Neural cell (in vitro differentiated cells): ENCODE measurements around the gene CLDN14. TPM values are rescaled to one million over a fixed set of nuclear protein-coding genes. Genes with fewer than 3 reads are reported as not detected.

Experiments used
- H2AFZ ChIP-seq: fragments of 200-600, 300-800 bp; sonication (generic), shearing (Covaris generic); 2 replicates; pipeline ENCODE4 v1.6.0; 2014; ENCODE audit warnings: low read depth, mild to moderate bottlenecking, antibody characterized with exemption, low read length, moderate library complexity
- H3F3A ChIP-seq: fragments of 200-600 bp; shearing (Covaris generic); 2 replicates; pipeline ENCODE4 v1.6.1; 2016; ENCODE audit warnings: mild to moderate bottlenecking, moderate library complexity, mixed read lengths, antibody characterized with exemption, low read length; ENCODE audit not compliant: insufficient read depth, poor library complexity, severe bottlenecking
- H3K27ac ChIP-seq: fragments of 200-600, 300-800 bp; sonication (generic), shearing (Covaris generic); 2 replicates; pipeline ENCODE4 v1.5.1; 2014; ENCODE audit warnings: mild to moderate bottlenecking, low read length, moderate library complexity
- H3K27me3 ChIP-seq: fragments of 300-800, 200-600 bp; sonication (generic), shearing (Covaris generic); 2 replicates; pipeline ENCODE4 v1.6.0; 2014; ENCODE audit warnings: mild to moderate bottlenecking, low read depth, low read length, moderate library complexity; ENCODE audit not compliant: insufficient read depth
- H3K36me3 ChIP-seq: fragments of 300-800, 200-600 bp; sonication (generic), shearing (Covaris generic); 2 replicates; pipeline ENCODE4 v1.5.1; 2014; ENCODE audit warnings: mild to moderate bottlenecking, antibody characterized with exemption, low read length, moderate library complexity; ENCODE audit not compliant: insufficient read depth
- H3K4me2 ChIP-seq: fragments of 300-800, 200-600 bp; sonication (generic), shearing (Covaris generic); 2 replicates; pipeline ENCODE4 v1.6.0; 2014; ENCODE audit warnings: mild to moderate bottlenecking, low read length
- H3K4me3 ChIP-seq: fragments of 300-800, 200-600 bp; sonication (generic), shearing (Covaris generic); 2 replicates; pipeline ENCODE4 v1.5.1; 2014; ENCODE audit warnings: mild to moderate bottlenecking, low read length, moderate library complexity
- H3K79me2 ChIP-seq: fragments of 200-600 bp; shearing (Covaris generic); replicated peaks from 2 replicates; pipeline ENCODE4 v1.6.0; 2014; ENCODE audit warnings: mild to moderate bottlenecking, low read length, moderate library complexity; ENCODE audit not compliant: insufficient read depth
- H3K9ac ChIP-seq: fragments of 300-800, 200-600 bp; sonication (generic), shearing (Covaris generic); 2 replicates; pipeline ENCODE4 v1.6.1; 2016; ENCODE audit warnings: mild to moderate bottlenecking, low read length, mixed read lengths
- H3K9me2 ChIP-seq: fragments of 200-600 bp; shearing (Covaris generic); 2 replicates; pipeline ENCODE4 v1.6.1; 2016; ENCODE audit warnings: mild to moderate bottlenecking, low read length, mixed read lengths; ENCODE audit not compliant: insufficient read depth
- H3K9me3 ChIP-seq: fragments of 200-600, 300-800 bp; sonication (generic), shearing (Covaris generic); 2 replicates; pipeline ENCODE4 v1.6.1; 2016; ENCODE audit warnings: mild to moderate bottlenecking, mixed run types, low read length, moderate library complexity, mixed read lengths
- H4K20me1 ChIP-seq: fragments of 200-600 bp; shearing (Covaris generic); 2 replicates; pipeline ENCODE4 v1.6.1; 2016; ENCODE audit warnings: mild to moderate bottlenecking, mixed run types; ENCODE audit not compliant: insufficient read depth
- EP300 ChIP-seq: fragments of 450-650 bp; conservative IDR thresholded peaks from 2 replicates; pipeline ENCODE4 v1.6.1; 2014; ENCODE audit warnings: antibody characterized with exemption, mild to moderate bottlenecking, moderate library complexity; ENCODE audit not compliant: poor library complexity, severe bottlenecking
- EZH2 ChIP-seq: fragments of 200-600, 300-800 bp; shearing (Covaris generic), sonication (generic); IDR thresholded peaks from 2 replicates; pipeline ENCODE4 v1.6.1; 2014; ENCODE audit warnings: antibody characterized with exemption, low read length, borderline replicate concordance, mild to moderate bottlenecking; ENCODE audit not compliant: insufficient read depth, poor library complexity, severe bottlenecking
- MXI1 ChIP-seq: fragments of 450-650 bp; conservative IDR thresholded peaks from 2 replicates; pipeline ENCODE4 v1.6.1; 2014; ENCODE audit warnings: antibody characterized with exemption, mild to moderate bottlenecking; ENCODE audit not compliant: poor library complexity, severe bottlenecking
- POLR2AphosphoS5 ChIP-seq: IDR thresholded peaks from 2 replicates; pipeline ENCODE4 v1.6.1; 2012
- RAD21 ChIP-seq: fragments of 450-650 bp; conservative IDR thresholded peaks from 2 replicates; pipeline ENCODE4 v1.6.1; 2014; ENCODE audit warnings: antibody characterized with exemption, mild to moderate bottlenecking, moderate library complexity
- SMC3 ChIP-seq: fragments of 450-650 bp; conservative IDR thresholded peaks from 2 replicates; pipeline ENCODE4 v1.6.1; 2014; ENCODE audit warnings: antibody characterized with exemption, mild to moderate bottlenecking, moderate library complexity; ENCODE audit not compliant: poor library complexity
- TAF1 ChIP-seq: IDR thresholded peaks from 2 replicates; pipeline ENCODE4 v1.6.1; 2012; ENCODE audit warnings: low read depth
- polyA plus RNA-seq: library from polyadenylated mRNA; depleted of rRNA; stranded (reverse); fragments of >200 nt; gene quantifications from 2 replicates; pipeline ENCODE4 v1.2.3, GENCODE V29; 2014
- TF ChIP-seq, protein P1 (sequence below): IDR thresholded peaks from 2 replicates; pipeline ENCODE4 v1.6.1; 2012; ENCODE audit warnings: borderline replicate concordance
- TF ChIP-seq, protein P2 (sequence below): fragments of 450-650 bp; IDR thresholded peaks from 2 replicates; pipeline ENCODE4 v1.5.1; 2014; ENCODE audit warnings: antibody characterized with exemption, mild to moderate bottlenecking, moderate library complexity; ENCODE audit not compliant: poor library complexity, severe bottlenecking

CLDN14 gene
- polyA plus RNA-seq, 1 donor from 2014 or later, result not detected

- TF ChIP-seq, protein P1, sequence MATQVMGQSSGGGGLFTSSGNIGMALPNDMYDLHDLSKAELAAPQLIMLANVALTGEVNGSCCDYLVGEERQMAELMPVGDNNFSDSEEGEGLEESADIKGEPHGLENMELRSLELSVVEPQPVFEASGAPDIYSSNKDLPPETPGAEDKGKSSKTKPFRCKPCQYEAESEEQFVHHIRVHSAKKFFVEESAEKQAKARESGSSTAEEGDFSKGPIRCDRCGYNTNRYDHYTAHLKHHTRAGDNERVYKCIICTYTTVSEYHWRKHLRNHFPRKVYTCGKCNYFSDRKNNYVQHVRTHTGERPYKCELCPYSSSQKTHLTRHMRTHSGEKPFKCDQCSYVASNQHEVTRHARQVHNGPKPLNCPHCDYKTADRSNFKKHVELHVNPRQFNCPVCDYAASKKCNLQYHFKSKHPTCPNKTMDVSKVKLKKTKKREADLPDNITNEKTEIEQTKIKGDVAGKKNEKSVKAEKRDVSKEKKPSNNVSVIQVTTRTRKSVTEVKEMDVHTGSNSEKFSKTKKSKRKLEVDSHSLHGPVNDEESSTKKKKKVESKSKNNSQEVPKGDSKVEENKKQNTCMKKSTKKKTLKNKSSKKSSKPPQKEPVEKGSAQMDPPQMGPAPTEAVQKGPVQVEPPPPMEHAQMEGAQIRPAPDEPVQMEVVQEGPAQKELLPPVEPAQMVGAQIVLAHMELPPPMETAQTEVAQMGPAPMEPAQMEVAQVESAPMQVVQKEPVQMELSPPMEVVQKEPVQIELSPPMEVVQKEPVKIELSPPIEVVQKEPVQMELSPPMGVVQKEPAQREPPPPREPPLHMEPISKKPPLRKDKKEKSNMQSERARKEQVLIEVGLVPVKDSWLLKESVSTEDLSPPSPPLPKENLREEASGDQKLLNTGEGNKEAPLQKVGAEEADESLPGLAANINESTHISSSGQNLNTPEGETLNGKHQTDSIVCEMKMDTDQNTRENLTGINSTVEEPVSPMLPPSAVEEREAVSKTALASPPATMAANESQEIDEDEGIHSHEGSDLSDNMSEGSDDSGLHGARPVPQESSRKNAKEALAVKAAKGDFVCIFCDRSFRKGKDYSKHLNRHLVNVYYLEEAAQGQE, result no peak
- TF ChIP-seq EP300 (no peak), RAD21 (no peak), SMC3 (no peak), TAF1 (no peak), EZH2 (no peak), POLR2AphosphoS5 (no peak), MXI1 (no peak)
- TF ChIP-seq, protein P2, sequence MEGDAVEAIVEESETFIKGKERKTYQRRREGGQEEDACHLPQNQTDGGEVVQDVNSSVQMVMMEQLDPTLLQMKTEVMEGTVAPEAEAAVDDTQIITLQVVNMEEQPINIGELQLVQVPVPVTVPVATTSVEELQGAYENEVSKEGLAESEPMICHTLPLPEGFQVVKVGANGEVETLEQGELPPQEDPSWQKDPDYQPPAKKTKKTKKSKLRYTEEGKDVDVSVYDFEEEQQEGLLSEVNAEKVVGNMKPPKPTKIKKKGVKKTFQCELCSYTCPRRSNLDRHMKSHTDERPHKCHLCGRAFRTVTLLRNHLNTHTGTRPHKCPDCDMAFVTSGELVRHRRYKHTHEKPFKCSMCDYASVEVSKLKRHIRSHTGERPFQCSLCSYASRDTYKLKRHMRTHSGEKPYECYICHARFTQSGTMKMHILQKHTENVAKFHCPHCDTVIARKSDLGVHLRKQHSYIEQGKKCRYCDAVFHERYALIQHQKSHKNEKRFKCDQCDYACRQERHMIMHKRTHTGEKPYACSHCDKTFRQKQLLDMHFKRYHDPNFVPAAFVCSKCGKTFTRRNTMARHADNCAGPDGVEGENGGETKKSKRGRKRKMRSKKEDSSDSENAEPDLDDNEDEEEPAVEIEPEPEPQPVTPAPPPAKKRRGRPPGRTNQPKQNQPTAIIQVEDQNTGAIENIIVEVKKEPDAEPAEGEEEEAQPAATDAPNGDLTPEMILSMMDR, result no peak
- Histone ChIP-seq H3F3A (no peaks in the 10 kb centered on the region), H3K36me3 (no peaks in the 10 kb centered on the region), H2AFZ (no peak overlapping the region), H3K27ac (no peak overlapping the region), H3K9me3 (no peaks in the 10 kb centered on the region), H3K9ac (no peak overlapping the region), H3K9me2 (no peaks in the 10 kb centered on the region), H3K4me2 (no peak overlapping the region), H4K20me1 (no peaks in the 10 kb centered on the region), H3K79me2 (no peaks in the 10 kb centered on the region), H3K4me3 (no peak overlapping the region), H3K27me3 (no peaks in the 10 kb centered on the region)
Observed at GRCh38 chr21:36483095-36483494, 3.2 kb upstream of the CLDN14 start.

DNA sequence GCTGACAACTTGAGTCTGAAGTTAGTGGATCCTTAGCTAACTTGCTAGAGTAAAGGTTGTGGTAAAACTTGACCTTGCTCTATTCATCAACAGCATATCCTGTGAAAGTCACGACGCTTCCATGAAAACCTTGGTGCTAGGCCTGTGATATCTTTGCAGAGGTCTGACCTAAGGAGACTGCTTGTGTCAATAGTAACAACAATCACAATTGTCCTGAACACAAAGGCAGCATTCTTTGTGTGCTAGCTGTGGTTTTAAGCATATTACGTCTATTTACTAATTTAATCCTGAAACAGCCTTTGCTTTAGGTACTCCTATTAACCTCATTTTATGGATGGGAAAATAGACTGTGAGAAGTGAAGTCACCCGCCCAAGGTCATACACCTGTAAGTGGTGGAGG, 2.8 kb upstream of the CLDN14 start:
- Histone ChIP-seq H3K9me2 (no peaks in the 10 kb centered on the region), H3F3A (no peaks in the 10 kb centered on the region), H3K36me3 (no peaks in the 10 kb centered on the region), H2AFZ (no peak overlapping the region), H3K27me3 (no peaks in the 10 kb centered on the region), H3K79me2 (no peaks in the 10 kb centered on the region), H3K9ac (no peak overlapping the region), H3K4me2 (no peak overlapping the region), H3K9me3 (no peaks in the 10 kb centered on the region), H4K20me1 (no peaks in the 10 kb centered on the region), H3K4me3 (no peak overlapping the region), H3K27ac (no peak overlapping the region)
- TF ChIP-seq EZH2 (no peak), MXI1 (no peak), RAD21 (no peak), POLR2AphosphoS5 (no peak), TAF1 (no peak), EP300 (no peak), SMC3 (no peak)
- TF ChIP-seq, protein P2, result no peak
- TF ChIP-seq, protein P1, result no peak
